Measurements from ENCODE around the gene PRKCE. TPM values are rescaled to one million over a fixed set of nuclear protein-coding genes. Genes with fewer than 3 reads are reported as not detected.

Gene PRKCE
- total RNA-seq, 2 donors from 2014 or later = 10.4 to 13.8 TPM

- Mint-ChIP-seq H3K27ac (no peak overlapping the region), H3K36me3 (no peaks in the 10 kb centered on the region)
These were observed 426.1 kb downstream of the PRKCE start for GRCh38 chr2:46077522-46078107.

DNA sequence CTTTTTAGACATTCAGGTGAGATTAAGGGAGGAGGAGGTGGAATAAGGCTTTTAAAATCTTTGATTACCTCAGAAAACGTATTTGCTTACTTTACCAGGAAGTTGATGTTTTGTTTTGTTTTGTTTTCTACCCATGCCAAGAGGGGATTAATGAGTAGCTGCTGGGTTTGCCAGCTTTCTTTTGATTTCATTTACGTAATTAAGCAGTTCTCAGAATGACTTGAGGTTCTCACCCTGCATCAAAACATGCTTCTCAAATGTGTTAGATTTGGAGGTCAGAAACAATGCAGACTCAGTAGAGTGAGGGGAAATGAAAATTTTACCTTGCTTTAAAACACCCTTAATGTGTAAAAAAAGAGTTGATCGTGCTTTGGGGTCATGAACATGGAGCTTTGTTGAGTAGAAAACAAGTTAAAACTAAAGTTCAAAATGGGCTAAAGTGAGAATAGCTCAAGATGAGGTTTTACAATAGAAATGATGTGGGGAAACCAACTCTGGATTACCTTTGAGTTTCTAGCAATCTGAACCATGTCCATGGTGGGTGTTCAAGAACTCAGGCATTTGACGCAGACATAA, 428.6 kb downstream of the PRKCE start:
- peak overlapping the region in 1 of 2 donors; percentile 38 for H3K27ac Mint-ChIP-seq
- H3K9me3 Mint-ChIP-seq = no peaks in the 10 kb centered on the region
- no peaks in the 10 kb centered on the region for H3K36me3 Mint-ChIP-seq
- ATAC-seq (no peak), DNase-seq (ENCODE audit: low spot score in 2 of 2) (no peak)

More at GRCh38 chr2:46077522-46078107, 426.1 kb downstream of the PRKCE start:
- H3K9me3 Mint-ChIP-seq = no peaks in the 10 kb centered on the region
- DNase-seq (ENCODE audit: low spot score in 2 of 2) = no peak
- no peak for ATAC-seq

- no peaks in the 10 kb centered on the region for H3K9me3 Mint-ChIP-seq
- peak overlapping the region in 1 of 2 donors; percentile 59 for H3K27ac Mint-ChIP-seq
- H3K36me3 Mint-ChIP-seq = peaks cover 0 to 14% of the 10 kb centered on the region in 2 donors
- ATAC-seq (no peak), DNase-seq (ENCODE audit: low spot score in 2 of 2) (no peak)
These were observed 431.3 kb downstream of the PRKCE start for GRCh38 chr2:46082531-46083485.

DNA sequence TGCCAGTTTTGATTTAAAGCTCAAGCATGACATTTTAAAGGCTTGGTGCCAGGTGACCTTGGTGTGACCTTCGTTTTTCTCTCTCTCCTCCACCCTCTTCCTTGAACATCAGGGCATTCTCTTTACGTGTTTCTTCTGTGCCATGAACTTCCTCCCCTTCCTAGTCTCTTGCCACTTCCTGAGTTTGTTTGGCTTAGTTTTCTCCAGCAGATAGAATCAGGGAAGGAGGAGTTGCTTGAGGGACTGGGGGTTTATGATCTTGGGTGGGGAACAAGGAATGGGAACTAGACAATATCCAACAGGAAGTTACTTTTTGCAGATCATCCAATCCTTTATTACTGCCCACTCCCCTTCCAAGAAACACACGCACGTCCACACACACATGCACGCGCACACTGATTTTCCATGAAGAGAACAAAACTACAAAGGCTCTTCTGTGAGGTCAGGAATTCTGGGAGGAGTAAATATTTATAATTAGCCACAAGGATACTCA, 435.1 kb downstream of the PRKCE start:
- DNase-seq (ENCODE audit: low spot score in 2 of 2) = no peak
- no peaks in the 10 kb centered on the region for H3K9me3 Mint-ChIP-seq
- ATAC-seq = no peak
- H3K36me3 Mint-ChIP-seq = peaks cover 5 to 29% of the 10 kb centered on the region in 2 donors
- no peak overlapping the region for H3K27ac Mint-ChIP-seq

DNA sequence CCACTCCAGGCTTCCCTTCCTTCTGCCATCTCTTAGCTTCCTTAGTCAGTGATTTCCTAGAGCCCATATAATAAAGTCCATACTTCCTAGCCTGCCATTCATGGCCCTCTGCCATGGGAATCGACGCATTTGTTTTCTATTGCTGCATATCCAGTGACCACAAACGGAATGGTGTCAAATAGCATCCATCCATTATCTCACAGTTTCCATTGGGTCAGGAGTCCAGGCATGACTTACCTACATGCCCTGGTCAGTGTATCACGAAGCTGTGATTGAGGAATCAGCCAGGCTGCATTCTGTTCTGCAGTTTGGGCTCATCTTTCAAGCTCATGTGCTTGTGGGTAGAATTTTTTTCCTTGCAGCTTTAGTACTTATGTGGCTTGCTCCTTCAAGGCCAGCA, 436.0 kb downstream of the PRKCE start:
- DNase-seq (ENCODE audit: low spot score in 2 of 2) (no peak), ATAC-seq (no peak)
- no peak overlapping the region for H3K27ac Mint-ChIP-seq
- no peaks in the 10 kb centered on the region for H3K9me3 Mint-ChIP-seq
- H3K36me3 Mint-ChIP-seq = peaks cover 5 to 29% of the 10 kb centered on the region in 2 donors

DNA sequence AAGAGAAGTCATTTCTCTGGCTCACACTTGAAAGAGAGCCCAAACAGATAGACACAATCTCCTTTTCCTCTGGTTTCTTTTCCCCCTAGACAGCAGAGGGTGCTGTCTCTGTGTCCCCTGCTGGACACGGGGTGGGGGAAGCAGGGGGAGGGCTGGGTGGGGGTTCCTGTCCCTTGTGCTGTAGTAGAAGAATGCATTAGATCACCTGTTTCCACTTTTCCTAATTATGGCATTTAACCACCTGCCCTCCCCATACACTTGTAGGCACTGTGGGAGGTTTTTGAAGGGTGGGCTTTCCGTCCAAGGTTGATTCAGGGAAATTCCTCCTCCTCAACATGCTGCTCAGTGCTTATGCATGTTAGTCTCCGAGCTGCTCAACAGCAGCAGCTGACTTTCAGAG, 439.5 kb downstream of the PRKCE start:
- peaks cover 0 to 6% of the 10 kb centered on the region in 2 donors for H3K9me3 Mint-ChIP-seq
- no peak for DNase-seq (ENCODE audit: low spot score in 2 of 2)

DNA sequence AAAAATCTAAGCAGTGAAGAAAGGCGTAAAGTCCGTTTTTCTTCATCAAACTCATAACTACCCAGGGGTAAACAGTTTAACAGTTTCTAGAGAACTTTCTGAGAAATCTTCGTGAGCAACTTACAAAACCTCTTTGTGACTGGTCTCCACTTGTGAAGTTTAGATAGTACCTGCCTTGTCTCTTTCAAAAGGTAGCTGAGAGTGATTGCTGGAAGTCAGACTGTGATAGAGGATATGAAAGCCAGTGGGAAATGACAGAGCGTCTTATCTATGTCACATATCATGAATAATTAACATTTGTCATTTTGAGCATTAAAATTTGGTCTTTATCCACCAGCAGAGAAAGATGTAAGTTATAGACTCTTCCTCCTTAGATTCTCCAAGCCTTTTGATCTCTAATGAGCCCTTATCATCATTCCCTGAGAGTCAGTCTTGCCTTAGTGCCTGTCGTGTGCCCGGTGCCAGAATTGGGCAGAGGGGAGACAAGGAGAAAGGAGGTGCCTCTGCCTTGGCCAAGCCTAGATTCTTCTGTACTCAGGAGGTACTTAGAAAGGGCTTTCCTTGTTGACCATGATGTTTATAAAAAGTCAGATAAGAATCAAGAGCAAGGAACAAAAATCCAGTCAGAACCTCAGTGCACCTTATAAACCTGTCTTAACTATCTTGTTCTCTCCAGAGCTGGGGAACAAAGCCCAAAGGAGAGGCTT, 440.6 kb downstream of the PRKCE start:
- ATAC-seq = peak in 1 of 2 donors; percentile 67
- Mint-ChIP-seq H3K9me3 (peaks cover 0 to 6% of the 10 kb centered on the region in 2 donors), H3K36me3 (peaks cover 16 to 27% of the 10 kb centered on the region in 2 donors), H3K27ac (no peak overlapping the region)
- no peak for DNase-seq (ENCODE audit: low spot score in 2 of 2)

More for the DNA sequence above, 439.5 kb downstream of the PRKCE start:
- no peak for ATAC-seq
- H3K36me3 Mint-ChIP-seq = peaks cover 16 to 35% of the 10 kb centered on the region in 2 donors
- H3K27ac Mint-ChIP-seq = no peak overlapping the region

DNA sequence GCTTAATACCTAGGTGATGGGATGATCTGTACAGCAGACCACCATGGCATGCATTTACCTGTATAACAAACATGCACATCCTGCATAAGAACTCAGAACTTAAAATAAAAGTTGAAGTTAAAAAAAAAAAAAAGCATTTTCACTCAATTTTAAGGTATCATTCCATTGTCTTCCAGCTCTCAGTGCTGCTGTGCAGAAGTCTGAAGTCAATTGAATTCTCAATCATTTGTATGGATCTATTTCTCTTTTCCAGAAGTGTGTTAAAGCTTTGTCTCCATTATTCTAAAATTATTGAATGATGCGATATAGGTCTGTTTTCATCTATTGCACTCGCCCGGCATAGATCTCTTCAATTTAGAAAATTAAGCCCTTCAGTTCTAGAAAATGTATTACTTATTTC, 443.2 kb downstream of the PRKCE start:
- H3K36me3 Mint-ChIP-seq = peaks cover 7 to 10% of the 10 kb centered on the region in 2 donors
- no peak overlapping the region for H3K27ac Mint-ChIP-seq
- peaks cover 0 to 6% of the 10 kb centered on the region in 2 donors for H3K9me3 Mint-ChIP-seq
- ATAC-seq = no peak
- DNase-seq (ENCODE audit: low spot score in 2 of 2) = no peak

- peaks cover 7 to 10% of the 10 kb centered on the region in 2 donors for H3K36me3 Mint-ChIP-seq
- peaks cover 0 to 6% of the 10 kb centered on the region in 2 donors for H3K9me3 Mint-ChIP-seq
- H3K27ac Mint-ChIP-seq = no peak overlapping the region
- no peak for DNase-seq (ENCODE audit: low spot score in 2 of 2)
- ATAC-seq = no peak
These were observed 444.4 kb downstream of the PRKCE start for GRCh38 chr2:46095830-46096229.

GRCh38 chr2:46096260-46096659, 444.8 kb downstream of the PRKCE start:
- Mint-ChIP-seq H3K9me3 (peaks cover 0 to 10% of the 10 kb centered on the region in 2 donors), H3K36me3 (peaks cover 7 to 10% of the 10 kb centered on the region in 2 donors), H3K27ac (no peak overlapping the region)
- ATAC-seq (no peak), DNase-seq (ENCODE audit: low spot score in 2 of 2) (no peak)

DNA sequence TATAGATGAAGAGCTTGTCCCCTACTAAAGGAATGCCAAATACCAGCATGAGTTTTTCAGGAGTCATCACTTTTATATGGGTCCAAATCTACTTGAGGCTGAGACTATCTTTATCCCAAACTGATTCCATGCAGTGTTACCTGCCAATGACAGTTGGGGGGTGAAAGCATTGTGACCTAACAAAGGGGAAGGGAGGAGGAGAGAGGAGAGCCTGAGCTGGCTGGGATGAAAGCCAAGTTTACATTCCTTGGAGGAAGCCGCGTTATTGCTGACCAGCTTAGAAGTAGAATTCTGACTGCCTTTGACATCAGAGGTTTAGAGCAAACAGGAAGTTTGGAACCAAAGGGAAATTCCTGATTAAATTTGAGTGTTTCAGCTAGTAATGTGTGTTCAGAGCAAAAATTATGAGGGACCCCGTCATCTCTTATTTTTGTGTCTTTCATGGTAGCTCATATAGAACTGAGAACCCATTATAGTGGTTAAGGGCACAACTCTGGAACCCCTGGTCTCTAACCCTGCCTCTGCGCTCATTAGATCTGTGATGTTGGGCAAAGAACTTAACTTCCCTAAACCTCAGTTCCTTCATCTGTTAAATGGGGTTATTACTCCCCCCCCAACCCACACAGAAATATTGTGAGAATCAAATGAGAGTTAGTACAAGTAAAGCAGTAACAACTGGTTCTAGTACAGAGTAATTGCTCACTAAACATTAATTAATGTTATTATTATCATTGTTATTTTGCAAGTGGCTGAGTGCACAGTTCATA, 446.4 kb downstream of the PRKCE start:
- Mint-ChIP-seq H3K27ac (no peak overlapping the region), H3K36me3 (peaks cover 10 to 11% of the 10 kb centered on the region in 2 donors), H3K9me3 (peaks cover 0 to 12% of the 10 kb centered on the region in 2 donors)
- DNase-seq (ENCODE audit: low spot score in 2 of 2) (no peak), ATAC-seq (no peak)

- peaks cover 10 to 11% of the 10 kb centered on the region in 2 donors for H3K36me3 Mint-ChIP-seq
- peaks cover 0 to 16% of the 10 kb centered on the region in 2 donors for H3K9me3 Mint-ChIP-seq
- peak overlapping the region in 1 of 2 donors; percentile 8 for H3K27ac Mint-ChIP-seq
- DNase-seq (ENCODE audit: low spot score in 2 of 2) = peak in 1 of 2 donors; percentile 32
- peak; percentile 67 to 91 for ATAC-seq
These were observed 447.2 kb downstream of the PRKCE start for GRCh38 chr2:46098621-46099062.

GRCh38 chr2:46101557-46102220, 450.2 kb downstream of the PRKCE start:
- DNase-seq (ENCODE audit: low spot score in 2 of 2) = no peak
- Mint-ChIP-seq H3K9me3 (peaks cover 8 to 12% of the 10 kb centered on the region in 2 donors), H3K36me3 (peaks cover 15 to 19% of the 10 kb centered on the region in 2 donors), H3K27ac (no peak overlapping the region)
- no peak for ATAC-seq

DNA sequence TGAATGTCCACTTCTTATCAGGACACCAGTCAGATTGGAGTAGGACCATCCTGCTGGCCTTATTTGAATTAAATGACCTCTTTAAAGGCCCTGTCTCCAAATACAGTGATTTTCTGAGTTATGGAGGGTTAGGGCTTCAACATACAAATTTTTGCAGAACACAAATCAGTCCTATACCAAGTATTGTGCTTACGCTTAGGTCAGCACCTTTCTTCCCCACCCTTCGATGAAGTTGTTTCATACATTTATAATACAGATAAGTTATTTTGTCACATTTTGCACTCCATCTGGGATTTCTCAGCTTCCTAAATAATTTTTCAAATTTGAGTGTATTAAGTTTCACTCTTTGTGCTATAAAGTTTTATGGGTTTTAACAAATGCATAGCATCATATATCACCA, 455.2 kb downstream of the PRKCE start:
- Mint-ChIP-seq H3K9me3 (peaks cover 7 to 8% of the 10 kb centered on the region in 2 donors), H3K36me3 (peaks cover 15 to 19% of the 10 kb centered on the region in 2 donors), H3K27ac (no peak overlapping the region)
- no peak for DNase-seq (ENCODE audit: low spot score in 2 of 2)
- ATAC-seq = no peak

- DNase-seq (ENCODE audit: low spot score in 2 of 2) (no peak), ATAC-seq (no peak)
- Mint-ChIP-seq H3K36me3 (no peaks in the 10 kb centered on the region), H3K27ac (no peak overlapping the region), H3K9me3 (no peaks in the 10 kb centered on the region)
These were observed 463.5 kb downstream of the PRKCE start for GRCh38 chr2:46114996-46115395.
